ENCODE measurements around the gene SC5D.

Gene SC5D

GRCh38 chr11:121292495-121293287, at the start of gene SC5D:
Gene SC5D (plus strand): TSS chr11:121292771. CDS start chr11:121303376, 10,605 bp downstream.
- DNase-seq (ENCODE audit: low read depth in 3 of 3), result peak; percentile 85 to 92 (median 88)

- no peak for DNase-seq (ENCODE audit: low read depth in 3 of 3)
These were observed 47.7 kb upstream of the SC5D start for GRCh38 chr11:121244884-121245283.

- no peak for DNase-seq (ENCODE audit: low read depth in 3 of 3)
These were observed 46.4 kb upstream of the SC5D start for GRCh38 chr11:121246021-121246768.

GRCh38 chr11:121246769-121247035, 45.9 kb upstream of the SC5D start:
- DNase-seq (ENCODE audit: low read depth in 3 of 3), result no peak

- no peak for DNase-seq (ENCODE audit: low read depth in 3 of 3)
These were observed 44.1 kb upstream of the SC5D start for GRCh38 chr11:121248496-121248895.

- DNase-seq (ENCODE audit: low read depth in 3 of 3), result no peak
These were observed 43.4 kb upstream of the SC5D start for GRCh38 chr11:121249039-121249663.

GRCh38 chr11:121250843-121251242, 41.7 kb upstream of the SC5D start:
- no peak for DNase-seq (ENCODE audit: low read depth in 3 of 3)

- no peak for DNase-seq (ENCODE audit: low read depth in 3 of 3)
These were observed 38.6 kb upstream of the SC5D start for GRCh38 chr11:121253951-121254350.

GRCh38 chr11:121254756-121255155, 37.8 kb upstream of the SC5D start:
- no peak for DNase-seq (ENCODE audit: low read depth in 3 of 3)

GRCh38 chr11:121255473-121256125, 37.0 kb upstream of the SC5D start:
- no peak for DNase-seq (ENCODE audit: low read depth in 3 of 3)

GRCh38 chr11:121257289-121257688, 35.3 kb upstream of the SC5D start:
- DNase-seq (ENCODE audit: low read depth in 3 of 3), result no peak

- no peak for DNase-seq (ENCODE audit: low read depth in 3 of 3)
These were observed 34.6 kb upstream of the SC5D start for GRCh38 chr11:121257976-121258375.

GRCh38 chr11:121265586-121265985, 27.0 kb upstream of the SC5D start:
- no peak for DNase-seq (ENCODE audit: low read depth in 3 of 3)

GRCh38 chr11:121268581-121268980, 24.0 kb upstream of the SC5D start:
- no peak for DNase-seq (ENCODE audit: low read depth in 3 of 3)

- no peak for DNase-seq (ENCODE audit: low read depth in 3 of 3)
These were observed 22.4 kb upstream of the SC5D start for GRCh38 chr11:121270001-121270678.

GRCh38 chr11:121274332-121274991, 18.1 kb upstream of the SC5D start:
- no peak for DNase-seq (ENCODE audit: low read depth in 3 of 3)

- no peak for DNase-seq (ENCODE audit: low read depth in 3 of 3)
These were observed 10.9 kb upstream of the SC5D start for GRCh38 chr11:121281698-121282097.

- DNase-seq (ENCODE audit: low read depth in 3 of 3), result no peak
These were observed 10.2 kb upstream of the SC5D start for GRCh38 chr11:121282386-121282785.

- DNase-seq (ENCODE audit: low read depth in 3 of 3), result no peak
These were observed 9.6 kb upstream of the SC5D start for GRCh38 chr11:121282886-121283502.

- DNase-seq (ENCODE audit: low read depth in 3 of 3), result no peak
These were observed 1.3 kb upstream of the SC5D start for GRCh38 chr11:121291319-121291718.

All from stimulated activated CD4-positive, alpha-beta T cell treated with anti-CD3 and anti-CD28 coated beads, TNF-alpha, amount 100 ng/mL, for 24 hours (primary cell).